ENCODE measurements around the gene POLR1B. TPM values are rescaled to one million over a fixed set of nuclear protein-coding genes. Genes with fewer than 3 reads are reported as not detected.
"Not testable (repeated sequence)": the region's sequence is repeated elsewhere in the genome, so short reads cannot be mapped to it uniquely, and the experiment has no call there.

Gene POLR1B
- polyA plus RNA-seq, 3 donors, result 21.0 to 25.2 (median 24.2) TPM

- DNase-seq, result no peak
Measured at GRCh38 chr2:112585873-112586464, 43.7 kb downstream of the POLR1B start.

- no peak for DNase-seq
Measured at GRCh38 chr2:112588611-112589045, 46.4 kb downstream of the POLR1B start.

- no peak for DNase-seq
Measured at GRCh38 chr2:112591413-112591812, 49.1 kb downstream of the POLR1B start.

GRCh38 chr2:112593736-112594135 lies 51.5 kb downstream of the POLR1B start:
- no peak for DNase-seq

- DNase-seq, result no peak
Measured at GRCh38 chr2:112597537-112598322, 55.5 kb downstream of the POLR1B start.

- no peak for DNase-seq
Measured at GRCh38 chr2:112600634-112601033, 58.4 kb downstream of the POLR1B start.

GRCh38 chr2:112601754-112602153 lies 59.5 kb downstream of the POLR1B start:
- no peak for DNase-seq

- no peak for DNase-seq
Measured at GRCh38 chr2:112602917-112603316, 60.7 kb downstream of the POLR1B start.

GRCh38 chr2:112603731-112604130 lies 61.5 kb downstream of the POLR1B start:
- no peak for DNase-seq

GRCh38 chr2:112604952-112605351 lies 62.7 kb downstream of the POLR1B start:
- no peak for DNase-seq

- no peak for DNase-seq
Measured at GRCh38 chr2:112605926-112606325, 63.7 kb downstream of the POLR1B start.

GRCh38 chr2:112606547-112606946 lies 64.3 kb downstream of the POLR1B start:
- DNase-seq, result peak; percentile 41

- no peak for DNase-seq
Measured at GRCh38 chr2:112607680-112608438, 65.6 kb downstream of the POLR1B start.

- not testable (repeated sequence) for DNase-seq
Measured at GRCh38 chr2:112609320-112609719, 67.1 kb downstream of the POLR1B start.

- not testable (repeated sequence) for DNase-seq
Measured at GRCh38 chr2:112612283-112612682, 70.0 kb downstream of the POLR1B start.

GRCh38 chr2:112614201-112614840 lies 72.1 kb downstream of the POLR1B start:
- DNase-seq, result no peak

- DNase-seq, result no peak
Measured at GRCh38 chr2:112615051-112615450, 72.8 kb downstream of the POLR1B start.

GRCh38 chr2:112615798-112616197 lies 73.5 kb downstream of the POLR1B start:
- not testable (repeated sequence) for DNase-seq

GRCh38 chr2:112618383-112618782 lies 76.1 kb downstream of the POLR1B start:
- DNase-seq, result no peak

- DNase-seq, result no peak
Measured at GRCh38 chr2:112621790-112622527, 79.7 kb downstream of the POLR1B start.

GRCh38 chr2:112622528-112622849 lies 80.2 kb downstream of the POLR1B start:
- no peak for DNase-seq

Measured in renal pelvis (tissue), 4 donors.